ENCODE measurements around the gene GUCA2B. TPM values are rescaled to one million over a fixed set of nuclear protein-coding genes. Genes with fewer than 3 reads are reported as not detected.

The GUCA2B gene
- total RNA-seq, 2 donors from 2014 or later = not detected

GRCh38 chr1:42179900-42180329, 26.7 kb downstream of the GUCA2B start:
- no peak for DNase-seq (ENCODE audit: low spot score)
- intact Hi-C loops (cut with DNase I) = no loop called here

GRCh38 chr1:42181687-42182086, 28.5 kb downstream of the GUCA2B start:
- intact Hi-C loops (cut with DNase I) = no loop called here
- no peak for DNase-seq (ENCODE audit: low spot score)

- no peak for DNase-seq (ENCODE audit: low spot score)
- intact Hi-C loops (cut with DNase I) = no loop called here
These were observed 30.2 kb downstream of the GUCA2B start for GRCh38 chr1:42183210-42183956.

GRCh38 chr1:42183957-42184268, 30.7 kb downstream of the GUCA2B start:
- intact Hi-C loops (cut with DNase I) = no loop called here
- DNase-seq (ENCODE audit: low spot score) = no peak

GRCh38 chr1:42184616-42185015, 31.4 kb downstream of the GUCA2B start:
- intact Hi-C loops (cut with DNase I) = no loop called here
- DNase-seq (ENCODE audit: low spot score) = no peak

GRCh38 chr1:42186152-42186551, 32.9 kb downstream of the GUCA2B start:
- intact Hi-C loops (cut with DNase I) = no loop called here
- DNase-seq (ENCODE audit: low spot score) = no peak

GRCh38 chr1:42189931-42190853, 37.0 kb downstream of the GUCA2B start:
- intact Hi-C loops (cut with DNase I) = no loop called here
- DNase-seq (ENCODE audit: low spot score) = no peak

GRCh38 chr1:42191319-42191718, 38.1 kb downstream of the GUCA2B start:
- no peak for DNase-seq (ENCODE audit: low spot score)

GRCh38 chr1:42192106-42192505, 38.9 kb downstream of the GUCA2B start:
- no peak for DNase-seq (ENCODE audit: low spot score)
- intact Hi-C loops (cut with DNase I) = no loop called here

More at GRCh38 chr1:42191319-42191718, 38.1 kb downstream of the GUCA2B start:
- intact Hi-C loops (cut with DNase I) = no loop called here

- intact Hi-C loops (cut with DNase I) = no loop called here
- DNase-seq (ENCODE audit: low spot score) = no peak
These were observed 42.6 kb downstream of the GUCA2B start for GRCh38 chr1:42195841-42196240.

GRCh38 chr1:42198251-42198650, 45.0 kb downstream of the GUCA2B start:
- intact Hi-C loops (cut with DNase I) = no loop called here
- DNase-seq (ENCODE audit: low spot score) = no peak

- no peak for DNase-seq (ENCODE audit: low spot score)
- intact Hi-C loops (cut with DNase I) = no loop called here
These were observed 48.8 kb downstream of the GUCA2B start for GRCh38 chr1:42201986-42202385.

Other genes starting within 250 kb of the GUCA2B start
- gene HIVEP3, start 234.5 kb upstream of the GUCA2B start, total RNA-seq = 1 to 10 TPM; 4.1 to 5.5 TPM
- not detected for gene GUCA2A, start 11.3 kb downstream of the GUCA2B start, total RNA-seq
- gene FOXJ3, start 181.8 kb downstream of the GUCA2B start, total RNA-seq = 10 to 100 TPM; 44.3 to 45.4 TPM
- under 1 TPM; 0.24 to 0.74 TPM for gene RIMKLA, start 227.4 kb downstream of the GUCA2B start, total RNA-seq

Data from posterior vena cava (tissue), 2 donors.